Adipose tissue (tissue), 3 donors: ENCODE results near the gene FGF12. TPM values are rescaled to one million over a fixed set of nuclear protein-coding genes. Genes with fewer than 3 reads are reported as not detected.
"Not testable (repeated sequence)": the region's sequence is repeated elsewhere in the genome, so short reads cannot be mapped to it uniquely, and the experiment has no call there.

Experiments used
- H3K27ac ChIP-seq: one replicate; pipeline ENCODE4 v1.5.1; 2013; ENCODE audit warnings: low read depth, low read length
- WGBS, 3 donors: extraction: QIAGEN DNeasy Blood & Tissue Kit; methylation state at CpG; one replicate each; pipeline ENCODE4 v1.1.7; 2013; 5-methylcytosine and 5-hydroxymethylcytosine counted together
- polyA plus RNA-seq, 3 donors: library from polyadenylated mRNA; stranded (reverse); fragments of 200-250 nt; gene quantifications; one replicate each; pipeline ENCODE4 v1.2.3, GENCODE V29; 2013
- donor health status: healthy with polysubstance abuse.
- donor health status: Bipolar disorder and iron deficiency.
- donor health status: healthy.

Gene FGF12
- polyA plus RNA-seq: 1 to 10 TPM in 2 of 3 donors, under 1 TPM in 1; 0.79 to 5.9 (median 2.6) TPM

- 3 to 4% (median 3%) methylated on average over 35 to 36 of the region's 36 CpGs for WGBS, 3 donors
- H3K27ac ChIP-seq: no peak within 1 kb of the TSS
Measured at GRCh38 chr3:192727032-192727847, at the start of gene FGF12. Gene FGF12, minus strand, starts transcription at chr3:192727541.

GRCh38 chr3:192774341-192774740 lies 47.0 kb upstream of the FGF12 start:
- WGBS, 3 donors: 66 to 74% (median 74%) methylated on average over 4 of the region's 4 CpGs
- not testable (repeated sequence) for H3K27ac ChIP-seq

- H3K27ac ChIP-seq: no peak overlapping the region
- whole genome bisulfite sequencing, 3 donors: 46 to 55% (median 48%) methylated on average over 5 of the region's 5 CpGs
Measured at GRCh38 chr3:192772240-192772894, 45.0 kb upstream of the FGF12 start.

GRCh38 chr3:192758654-192759053 lies 31.3 kb upstream of the FGF12 start:
- WGBS, 3 donors: 68 to 88% (median 83%) methylated on average over 7 of the region's 7 CpGs
- no peak overlapping the region for H3K27ac ChIP-seq

- 30 to 70% (median 33%) methylated on average over 2 of the region's 2 CpGs for WGBS, 3 donors
- H3K27ac ChIP-seq: no peak overlapping the region
Measured at GRCh38 chr3:192751148-192751547, 23.8 kb upstream of the FGF12 start.

DNA sequence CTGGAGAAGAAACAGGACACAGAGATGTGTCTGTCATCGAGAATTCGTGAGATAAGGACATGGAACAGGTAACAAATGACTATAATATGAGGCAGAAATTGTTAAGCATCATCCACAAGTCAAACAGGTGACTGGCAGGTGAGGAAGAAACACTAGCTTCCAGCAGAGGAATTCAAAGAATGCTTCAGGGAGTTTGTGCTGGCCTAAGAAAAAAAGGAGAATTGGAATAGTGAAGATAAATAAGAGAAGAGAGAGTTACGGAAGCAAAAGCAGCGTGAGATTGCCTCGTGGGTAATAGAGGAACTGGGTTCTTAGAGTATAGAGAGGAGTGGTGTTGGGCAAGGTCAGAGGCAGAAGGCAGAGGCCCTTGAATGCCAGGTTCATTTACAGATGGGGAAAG lies 22.9 kb upstream of the FGF12 start:
- 42 to 64% (median 49%) methylated on average over 5 of the region's 5 CpGs for WGBS, 3 donors
- no peak overlapping the region for H3K27ac ChIP-seq

DNA sequence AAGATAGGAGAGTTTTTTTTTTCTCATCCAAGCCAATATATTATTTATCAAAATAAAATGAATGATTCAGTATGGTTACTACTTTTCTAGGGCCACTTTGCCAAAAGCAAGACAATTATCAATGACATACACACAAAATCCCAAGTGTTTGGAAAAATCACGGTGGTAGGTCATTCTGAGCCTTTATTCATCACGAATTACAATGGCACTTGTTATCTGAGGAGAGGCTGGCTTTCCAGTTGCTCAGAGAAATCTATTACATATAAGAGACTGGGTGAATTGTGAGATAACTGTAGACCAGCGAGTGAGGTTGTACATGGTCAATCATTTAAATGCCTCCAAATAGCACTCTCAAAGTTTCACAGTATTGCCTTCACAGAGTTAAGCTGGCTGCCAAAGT lies 20.4 kb upstream of the FGF12 start:
- WGBS, 3 donors: 41 to 51% (median 42%) methylated on average over 3 of the region's 3 CpGs
- no peak overlapping the region for H3K27ac ChIP-seq

DNA sequence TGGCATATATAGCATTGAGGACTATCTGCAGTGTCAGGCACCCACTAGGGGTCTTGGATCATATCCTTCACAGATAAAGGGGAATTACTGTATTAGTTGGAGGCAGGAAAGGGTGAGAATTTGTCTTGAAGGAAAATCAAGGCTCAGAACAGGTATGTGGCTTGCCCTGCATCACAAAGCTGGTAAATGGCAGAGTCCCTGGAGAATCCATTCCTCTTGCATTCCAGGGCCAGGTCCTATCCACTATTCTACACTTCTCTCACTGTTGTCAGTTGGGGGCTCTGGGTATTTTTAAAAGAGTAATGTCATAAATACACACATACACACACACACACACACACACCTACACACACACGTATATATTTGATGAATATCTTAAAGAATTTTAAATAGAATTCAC lies 19.8 kb upstream of the FGF12 start:
- no peak overlapping the region for H3K27ac ChIP-seq
- WGBS, 3 donors: 28 to 49% (median 43%) methylated on average over 1 of the region's 1 CpG

GRCh38 chr3:192745150-192745549 lies 17.8 kb upstream of the FGF12 start:
- no peak overlapping the region for H3K27ac ChIP-seq
- WGBS, 3 donors: 89 to 93% (median 91%) methylated on average over 5 to 7 of the region's 7 CpGs

GRCh38 chr3:192744604-192745003 lies 17.3 kb upstream of the FGF12 start:
- H3K27ac ChIP-seq: not testable (repeated sequence)
- WGBS, 3 donors: 48 to 78% (median 70%) methylated on average over 6 to 16 of the region's 19 CpGs

GRCh38 chr3:192737506-192737905 lies 10.2 kb upstream of the FGF12 start:
- H3K27ac ChIP-seq: no peak overlapping the region

DNA sequence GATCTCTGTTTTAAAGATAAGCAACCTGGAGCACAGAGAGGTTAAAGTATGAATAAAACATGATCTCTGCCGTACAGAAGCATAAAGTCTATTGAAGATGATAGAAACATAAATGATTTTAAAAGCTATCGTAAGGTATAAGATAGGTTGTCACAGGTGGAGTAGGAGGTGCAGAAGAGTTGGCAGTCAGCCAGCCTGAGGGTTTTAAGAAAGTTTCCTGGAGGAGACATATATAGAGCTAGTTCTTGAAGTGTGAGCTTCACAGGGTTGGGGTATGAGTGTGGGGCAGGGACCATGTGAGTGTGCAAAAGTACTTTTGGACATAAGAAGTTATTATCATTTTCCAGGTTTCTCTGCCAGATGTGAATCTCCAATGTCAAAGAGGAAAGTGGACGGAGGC lies 3.9 kb upstream of the FGF12 start:
- no peak overlapping the region for H3K27ac ChIP-seq
- WGBS, 3 donors: 66 to 76% (median 74%) methylated on average over 3 of the region's 3 CpGs

DNA sequence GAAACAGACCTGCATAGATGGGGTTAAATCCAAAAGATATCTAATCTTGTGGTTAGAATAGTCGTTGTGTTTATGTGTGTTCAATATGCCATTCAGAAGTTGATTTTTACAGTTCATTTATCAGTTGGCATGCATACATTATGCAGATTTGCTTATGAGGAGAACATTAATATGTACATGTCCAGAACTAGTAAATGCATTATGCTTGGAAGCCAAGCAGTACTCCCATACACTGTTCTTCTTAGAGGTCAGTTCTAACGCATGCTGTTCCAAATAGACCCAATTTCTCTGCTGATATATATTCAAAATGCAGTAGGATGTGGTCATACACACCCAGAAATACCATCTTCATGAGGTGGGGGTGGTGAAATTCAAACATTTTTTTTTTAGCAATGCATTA lies 956 bp downstream of the FGF12 start:
- 32 to 50% (median 40%) methylated on average over 2 of the region's 2 CpGs for WGBS, 3 donors
- no peak overlapping the region for H3K27ac ChIP-seq

- no peak overlapping the region for H3K27ac ChIP-seq
- WGBS, 3 donors: 66 to 80% (median 67%) methylated on average over 3 of the region's 3 CpGs
Measured at GRCh38 chr3:192719964-192720363, 7.4 kb downstream of the FGF12 start.

DNA sequence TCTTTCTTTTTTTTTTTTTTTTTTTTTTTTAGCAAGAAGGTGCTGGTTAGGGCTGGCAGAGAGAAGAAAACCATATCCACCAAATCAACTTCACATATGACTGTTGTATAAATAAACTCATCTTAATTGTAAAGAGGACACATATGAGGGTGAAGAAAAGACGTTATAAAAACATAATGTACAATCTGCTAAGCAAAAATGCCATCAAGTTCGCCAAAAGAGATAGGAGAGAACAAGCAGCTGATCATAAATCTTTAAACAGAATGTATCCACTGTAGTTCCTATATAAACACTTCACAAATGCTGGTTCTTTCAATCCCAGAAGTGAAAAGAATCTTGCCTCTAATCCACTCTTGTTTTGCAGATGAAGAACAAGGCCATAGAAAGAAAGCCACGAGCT lies 9.2 kb downstream of the FGF12 start:
- 23 to 30% (median 25%) methylated on average over 3 of the region's 3 CpGs for WGBS, 3 donors
- no peak overlapping the region for H3K27ac ChIP-seq

DNA sequence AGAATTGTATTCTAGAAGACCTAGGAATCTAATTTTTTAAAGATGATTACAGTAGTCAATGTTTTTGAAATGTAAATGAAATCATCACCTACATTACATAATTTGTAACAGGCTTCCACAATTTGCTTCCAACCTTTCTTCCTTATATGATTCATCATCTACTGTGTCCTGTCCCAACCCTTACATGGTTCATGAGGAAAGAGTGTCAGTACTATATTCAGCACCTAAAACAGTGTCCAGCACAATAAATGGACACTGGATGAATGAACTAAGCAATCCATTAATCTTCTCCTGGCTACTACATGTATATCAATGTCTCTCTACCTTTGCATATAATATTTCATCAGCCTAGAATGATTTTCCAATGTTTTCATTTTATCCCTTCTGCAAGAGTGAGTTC lies 12.2 kb downstream of the FGF12 start:
- H3K27ac ChIP-seq: no peak overlapping the region

DNA sequence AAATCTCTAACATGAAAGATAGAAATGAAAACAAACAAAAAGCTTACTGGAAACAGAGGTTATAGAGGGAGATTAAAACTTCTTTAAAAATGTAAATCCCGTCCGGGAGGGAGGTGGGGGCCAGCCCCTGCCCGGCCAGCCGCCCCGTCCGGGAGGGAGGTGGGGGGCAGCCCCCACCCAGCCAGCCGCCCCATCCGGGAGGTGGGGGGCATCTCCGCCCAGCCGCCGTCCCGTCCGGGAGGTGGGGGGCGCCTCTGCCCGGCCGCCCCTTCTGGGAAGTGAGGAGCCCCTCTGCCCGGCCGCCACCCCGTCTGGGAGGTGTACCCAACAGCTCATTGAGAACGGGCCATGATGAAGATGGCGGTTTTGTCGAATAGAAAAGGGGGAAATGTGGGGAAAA lies 16.2 kb downstream of the FGF12 start:
- not testable (repeated sequence) for H3K27ac ChIP-seq
- 91 to 94% (median 93%) methylated on average over 11 to 22 of the region's 22 CpGs for WGBS, 3 donors

GRCh38 chr3:192710366-192710765 lies 17.0 kb downstream of the FGF12 start:
- no peak overlapping the region for H3K27ac ChIP-seq
- 50 to 59% (median 57%) methylated on average over 1 of the region's 1 CpG for WGBS, 3 donors

GRCh38 chr3:192706272-192706671 lies 21.1 kb downstream of the FGF12 start:
- H3K27ac ChIP-seq: no peak overlapping the region
- WGBS, 3 donors: 81 to 88% (median 82%) methylated on average over 13 of the region's 13 CpGs

DNA sequence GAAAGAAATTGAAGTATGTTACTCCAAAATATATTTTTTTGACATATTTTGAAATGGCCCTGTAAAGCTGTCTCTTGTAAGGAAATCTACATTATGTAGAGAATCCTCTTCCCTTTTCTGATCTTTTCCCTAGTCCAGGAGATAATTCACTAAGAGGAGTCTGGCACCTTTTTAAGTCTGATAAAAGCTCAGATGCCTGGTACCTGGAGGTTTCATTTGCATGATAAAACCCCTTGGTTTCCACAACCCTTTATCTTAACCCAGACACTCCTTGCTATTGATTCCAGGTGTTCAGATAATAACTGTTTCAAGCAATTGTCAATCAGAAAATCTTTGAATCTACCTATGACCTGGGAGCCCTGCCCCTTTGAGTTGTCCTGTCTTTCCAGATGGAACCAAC lies 26.5 kb downstream of the FGF12 start:
- no peak overlapping the region for H3K27ac ChIP-seq
